ENCODE results near the gene PTPRU.
A peak's percentile ranks its signal among the peaks of the same experiment; 100 is the strongest.

PTPRU gene

DNA sequence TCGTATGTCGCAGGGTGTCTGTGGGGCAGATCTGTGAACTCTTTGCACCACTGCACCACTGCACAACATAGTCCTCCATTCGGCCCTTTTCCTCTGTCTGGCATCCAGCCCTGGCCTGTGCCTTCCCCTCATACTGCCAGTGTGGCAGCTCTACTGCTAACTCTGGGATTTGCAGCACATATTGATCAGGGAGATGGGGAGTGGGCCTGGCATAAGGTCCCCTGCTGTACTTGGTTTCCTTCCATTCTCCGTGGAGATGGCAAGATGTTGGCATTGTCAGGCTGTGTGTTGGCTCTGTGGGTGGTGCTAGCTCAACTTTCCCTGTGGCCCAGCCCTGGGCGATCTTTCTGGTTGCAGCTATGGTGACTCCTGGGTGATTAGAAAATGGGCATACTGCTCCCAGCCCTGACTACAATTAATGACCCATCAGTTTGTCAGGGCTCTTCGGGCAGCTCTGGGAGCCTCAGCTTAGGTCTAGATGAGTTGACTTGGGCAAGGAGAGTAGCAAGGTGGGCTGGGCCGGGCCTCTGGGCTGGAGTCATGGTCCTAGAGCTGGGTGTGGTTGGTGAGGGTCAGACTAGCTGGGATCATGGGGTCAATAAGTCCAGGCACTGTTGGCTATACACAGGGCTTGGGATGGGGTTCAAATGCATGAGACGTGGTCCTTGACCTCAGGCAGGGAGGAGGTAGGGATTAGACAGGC, 11.4 kb downstream of the PTPRU start:
- DNase-seq = no peak

DNA sequence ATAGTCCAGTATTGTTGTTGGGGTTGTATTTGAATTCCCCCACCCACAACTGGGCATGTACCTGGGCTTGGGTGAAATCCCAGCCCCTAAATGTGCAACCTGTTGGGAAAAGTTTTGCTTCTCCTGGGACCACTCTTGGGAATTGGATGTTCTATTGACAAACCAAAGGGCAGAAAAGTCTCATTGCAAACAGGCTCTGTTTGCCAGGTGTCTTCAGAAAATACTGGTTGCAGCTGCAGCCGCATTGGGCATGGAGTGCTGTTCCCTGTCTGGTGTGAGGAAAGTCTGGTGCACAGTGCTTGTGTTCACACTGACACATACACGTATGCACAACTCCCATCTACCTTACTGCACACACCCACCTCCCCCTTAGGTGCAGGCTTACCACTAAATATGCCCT, 12.1 kb downstream of the PTPRU start:
- no peak for DNase-seq

DNA sequence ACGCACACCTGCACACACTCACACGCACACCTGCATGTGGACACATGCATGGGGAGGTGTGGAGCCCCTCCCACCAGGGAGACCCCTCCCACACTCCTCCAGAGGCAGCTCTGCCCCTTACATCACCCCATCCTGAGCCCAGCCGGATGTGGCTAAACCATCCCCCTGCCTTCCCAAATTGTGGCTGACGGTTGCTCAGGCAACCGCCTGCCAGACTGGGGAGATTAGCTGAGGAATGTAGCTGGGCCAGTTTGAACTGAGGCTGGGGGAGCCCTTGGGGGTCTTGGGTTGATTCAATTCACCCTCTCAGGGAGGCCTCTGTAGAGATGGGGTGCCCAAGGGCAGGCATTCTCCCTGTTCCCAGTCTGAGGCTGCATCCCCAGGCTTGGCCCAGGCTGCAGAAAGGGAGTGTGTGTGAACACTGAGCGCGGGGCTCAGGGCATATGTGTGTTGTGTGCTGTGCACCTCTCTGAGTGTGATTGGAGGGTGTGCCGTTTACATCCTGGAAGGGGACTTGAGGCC, 12.9 kb downstream of the PTPRU start:
- no peak for DNase-seq

DNA sequence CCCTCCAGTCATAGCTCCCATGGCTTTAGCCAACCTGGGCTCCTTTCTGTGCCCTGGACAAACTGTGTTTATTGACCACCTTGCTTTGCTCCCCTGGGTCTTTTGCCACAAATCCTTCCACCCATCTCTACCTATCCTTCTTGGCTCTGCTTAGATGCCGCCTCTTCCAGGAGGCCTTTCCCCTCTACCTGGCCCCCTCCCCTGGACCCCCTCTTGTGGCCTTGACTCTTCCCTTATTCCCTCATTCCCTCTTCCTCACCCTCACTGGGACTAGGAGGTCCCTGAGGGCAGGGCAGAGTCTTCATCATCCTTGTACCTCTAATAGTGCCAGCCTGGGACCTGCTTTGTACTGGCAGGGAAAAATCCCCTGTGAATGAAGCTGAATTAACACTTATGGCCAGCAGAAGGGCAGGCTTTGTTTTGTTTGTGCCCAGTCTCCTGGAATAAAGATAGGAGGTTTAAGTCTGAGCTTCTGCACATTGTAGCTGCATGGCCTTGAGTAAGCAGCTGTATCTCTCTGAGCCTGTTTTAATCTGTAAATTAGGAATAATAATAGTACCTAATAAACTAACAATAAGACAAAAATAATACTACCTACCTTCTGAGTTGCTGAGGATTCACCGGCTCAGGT, 13.7 kb downstream of the PTPRU start:
- no peak for DNase-seq

DNA sequence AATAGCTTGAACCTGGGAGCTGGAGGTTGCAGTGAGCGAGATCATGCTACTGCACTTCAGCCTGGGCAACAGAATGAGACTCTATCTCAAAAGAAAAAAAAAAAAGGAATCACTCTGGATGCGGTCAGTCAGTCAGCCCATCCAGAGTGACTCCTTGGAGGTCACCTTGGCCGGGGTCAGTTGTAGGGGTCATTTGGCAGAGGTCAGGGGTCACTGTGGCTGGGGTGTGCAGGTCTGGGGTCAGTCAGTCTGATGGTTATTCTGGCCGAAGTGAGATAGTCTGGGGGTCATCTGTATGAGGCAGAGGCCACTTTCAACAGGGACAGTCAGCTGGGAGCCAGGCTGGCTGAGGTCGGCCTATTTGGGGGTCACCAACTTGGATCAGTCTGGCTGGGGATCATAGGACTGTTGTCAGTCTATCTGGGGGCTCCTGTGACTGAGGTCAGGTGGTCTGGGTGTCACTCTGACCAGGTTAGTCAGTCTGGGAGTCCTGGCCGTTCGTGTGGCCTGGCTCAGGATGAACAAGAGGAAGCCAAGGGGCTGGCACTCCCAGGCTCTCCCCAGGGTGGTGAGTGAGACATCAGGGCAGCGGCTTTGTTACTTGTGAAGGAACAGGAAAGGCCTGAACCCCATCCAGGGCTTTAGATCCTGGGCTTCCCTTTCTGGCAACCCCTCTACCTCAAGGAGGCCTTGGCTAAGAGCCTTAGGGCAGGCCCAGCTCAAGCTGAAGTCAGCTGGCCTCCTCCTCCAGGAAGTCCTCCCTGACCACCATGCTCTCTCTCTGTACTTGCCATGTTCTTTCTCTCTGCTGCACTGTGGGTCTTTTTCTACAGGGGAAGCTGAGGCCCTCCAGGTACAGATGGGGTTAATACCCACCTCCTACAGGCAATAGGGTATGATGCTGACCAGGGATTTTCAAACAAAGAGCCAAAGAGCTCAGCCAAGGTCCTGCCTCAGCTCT, 15.1 kb downstream of the PTPRU start:
- DNase-seq = no peak

DNA sequence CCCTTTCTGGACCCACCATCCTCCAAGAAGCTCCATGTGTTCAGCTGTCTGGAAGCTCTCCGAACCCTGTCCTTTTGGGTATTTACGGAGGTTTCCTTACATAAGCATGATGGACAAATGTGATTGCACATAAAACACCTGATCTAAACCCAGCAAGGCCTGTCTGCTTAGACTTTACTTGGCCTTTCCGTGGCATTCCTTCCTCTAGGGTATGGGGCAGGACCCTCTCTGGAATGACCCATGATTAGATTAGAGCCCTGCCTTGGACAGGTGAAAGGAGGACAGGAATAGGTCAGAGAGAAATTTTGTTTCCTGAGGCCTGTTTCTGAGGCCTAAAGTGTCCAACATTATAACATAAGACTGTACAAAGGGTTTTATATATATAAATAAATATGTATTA, 16.9 kb downstream of the PTPRU start:
- no peak for DNase-seq

DNA sequence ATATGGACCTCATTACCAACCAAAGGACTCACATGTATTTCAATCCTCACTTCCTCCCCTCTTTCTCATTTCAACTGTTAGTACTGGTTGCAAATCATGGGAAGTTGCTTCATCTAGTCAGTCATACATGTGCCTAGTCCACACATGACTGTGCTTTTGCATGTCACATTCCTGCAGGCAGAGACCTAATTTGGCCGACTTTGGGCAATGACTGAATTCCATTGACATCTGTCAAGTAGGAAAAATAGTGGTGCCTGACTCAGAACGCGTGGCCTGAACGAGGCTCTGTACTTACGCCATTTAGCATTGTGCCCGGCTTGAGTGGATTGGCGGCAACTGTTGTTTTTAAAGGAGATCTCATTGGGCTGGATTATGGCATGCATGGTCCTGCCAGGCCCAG, 18.0 kb downstream of the PTPRU start:
- no peak for DNase-seq

DNA sequence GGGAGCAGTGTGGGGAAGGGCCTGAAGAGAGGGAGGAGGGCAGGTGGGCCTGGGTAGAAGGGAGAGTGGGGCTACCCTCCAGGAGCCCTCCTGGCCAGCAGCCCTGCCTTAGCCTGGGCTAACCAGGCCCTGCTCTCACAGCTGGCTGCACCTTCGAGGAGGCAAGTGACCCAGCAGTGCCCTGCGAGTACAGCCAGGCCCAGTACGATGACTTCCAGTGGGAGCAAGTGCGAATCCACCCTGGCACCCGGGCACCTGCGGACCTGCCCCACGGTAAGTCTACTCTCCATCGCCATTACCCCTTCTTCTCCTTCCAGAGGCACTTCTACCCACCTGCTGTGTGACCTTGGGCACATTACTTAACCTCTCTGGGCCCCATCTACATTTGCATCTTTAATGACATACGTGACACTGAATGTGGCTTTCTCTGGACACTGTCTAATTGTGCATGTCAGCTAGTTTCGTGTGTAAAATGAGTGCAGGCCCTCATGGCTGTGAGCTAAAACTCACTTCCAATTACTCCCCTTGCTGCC, 18.9 kb downstream of the PTPRU start:
- no peak for DNase-seq

DNA sequence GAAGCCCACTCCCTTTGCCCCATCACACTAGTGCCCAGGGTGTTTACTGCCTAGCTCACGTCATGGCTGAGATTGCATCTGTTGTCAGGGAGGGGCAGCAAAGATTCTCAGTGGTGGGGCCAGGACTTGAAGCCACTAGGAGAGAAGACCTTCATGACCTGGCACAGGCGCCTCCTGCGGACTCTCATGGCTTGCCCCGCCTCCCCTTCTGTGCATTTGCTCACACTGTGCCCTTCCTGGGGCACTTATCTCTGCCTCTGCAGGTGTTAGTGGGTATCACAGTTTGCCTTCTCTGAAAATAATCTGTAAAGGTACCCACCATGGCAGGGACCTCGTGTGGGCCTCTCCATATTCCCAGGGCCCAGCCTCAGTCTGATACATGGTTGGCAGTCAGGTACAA, 20.1 kb downstream of the PTPRU start:
- DNase-seq = no peak

DNA sequence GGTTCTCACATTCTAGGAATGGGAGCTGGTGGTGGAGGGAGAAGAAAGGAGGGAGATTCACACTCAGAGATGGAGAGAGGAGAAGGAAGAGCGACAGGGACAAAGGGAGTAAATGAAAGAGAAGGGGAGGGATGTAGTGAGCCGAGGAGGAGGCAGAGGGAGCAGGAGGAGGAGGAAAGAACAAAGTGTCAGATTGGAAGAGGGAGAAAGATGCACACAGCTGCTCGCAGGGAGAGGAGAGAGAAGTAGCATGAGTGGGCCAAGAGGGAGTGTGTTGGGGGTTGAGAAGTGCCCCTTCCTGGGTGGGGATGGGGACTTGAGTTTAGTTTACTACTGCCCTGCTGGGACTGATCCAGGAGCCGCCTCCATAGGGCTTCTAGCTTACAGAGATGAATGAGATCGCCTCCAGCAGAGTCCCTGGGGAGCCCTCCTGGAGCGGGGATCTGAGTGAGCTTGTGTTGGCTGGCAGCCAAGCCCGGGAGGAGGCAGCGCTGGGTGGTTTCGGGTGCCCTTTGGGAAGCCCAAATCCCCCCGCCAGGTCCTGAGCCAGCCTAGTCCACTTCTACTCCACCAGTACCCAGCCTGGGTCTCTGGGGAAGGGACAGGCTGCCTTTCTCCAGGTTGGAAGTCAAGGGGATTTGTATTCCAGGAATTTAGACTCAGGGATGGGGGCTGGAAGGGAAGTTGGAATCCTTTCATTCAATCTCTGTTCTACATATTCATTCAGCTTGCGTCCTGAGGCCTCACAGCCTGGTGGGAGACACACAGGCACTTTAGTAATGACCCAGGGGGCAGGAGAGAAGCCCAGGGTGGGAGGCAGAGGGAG, 20.9 kb downstream of the PTPRU start:
- DNase-seq = no peak

DNA sequence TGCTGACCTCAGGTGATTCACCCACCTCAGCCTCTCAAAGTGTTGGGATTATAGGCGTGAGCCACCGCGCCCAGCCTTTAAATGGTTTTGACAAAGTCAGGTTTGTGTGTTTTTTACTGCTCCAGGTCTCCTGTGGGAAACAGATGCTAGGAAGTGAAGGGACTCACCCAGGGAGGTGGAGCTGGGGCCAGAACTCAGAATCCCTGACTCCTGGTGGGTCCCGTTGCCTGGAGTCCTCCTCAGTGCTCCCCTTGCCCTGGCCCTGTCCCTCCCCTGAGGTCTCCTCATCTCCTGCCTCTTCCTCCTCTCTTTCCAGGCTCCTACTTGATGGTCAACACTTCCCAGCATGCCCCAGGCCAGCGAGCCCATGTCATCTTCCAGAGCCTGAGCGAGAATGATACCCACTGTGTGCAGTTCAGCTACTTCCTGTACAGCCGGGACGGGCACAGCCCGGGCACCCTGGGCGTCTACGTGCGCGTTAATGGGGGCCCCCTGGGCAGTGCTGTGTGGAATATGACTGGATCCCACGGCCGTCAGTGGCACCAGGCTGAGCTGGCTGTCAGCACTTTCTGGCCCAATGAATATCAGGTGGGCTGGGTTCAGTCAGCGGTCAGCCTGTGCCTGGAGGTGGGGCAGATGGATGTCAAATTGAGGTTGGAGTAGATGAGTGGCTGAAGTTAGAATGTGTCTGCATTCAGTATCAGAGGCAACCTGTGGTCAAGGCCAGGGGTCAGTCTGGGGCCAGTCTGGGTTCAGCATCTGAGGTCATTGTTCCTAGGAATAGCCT, 22.1 kb downstream of the PTPRU start:
- no peak for DNase-seq

DNA sequence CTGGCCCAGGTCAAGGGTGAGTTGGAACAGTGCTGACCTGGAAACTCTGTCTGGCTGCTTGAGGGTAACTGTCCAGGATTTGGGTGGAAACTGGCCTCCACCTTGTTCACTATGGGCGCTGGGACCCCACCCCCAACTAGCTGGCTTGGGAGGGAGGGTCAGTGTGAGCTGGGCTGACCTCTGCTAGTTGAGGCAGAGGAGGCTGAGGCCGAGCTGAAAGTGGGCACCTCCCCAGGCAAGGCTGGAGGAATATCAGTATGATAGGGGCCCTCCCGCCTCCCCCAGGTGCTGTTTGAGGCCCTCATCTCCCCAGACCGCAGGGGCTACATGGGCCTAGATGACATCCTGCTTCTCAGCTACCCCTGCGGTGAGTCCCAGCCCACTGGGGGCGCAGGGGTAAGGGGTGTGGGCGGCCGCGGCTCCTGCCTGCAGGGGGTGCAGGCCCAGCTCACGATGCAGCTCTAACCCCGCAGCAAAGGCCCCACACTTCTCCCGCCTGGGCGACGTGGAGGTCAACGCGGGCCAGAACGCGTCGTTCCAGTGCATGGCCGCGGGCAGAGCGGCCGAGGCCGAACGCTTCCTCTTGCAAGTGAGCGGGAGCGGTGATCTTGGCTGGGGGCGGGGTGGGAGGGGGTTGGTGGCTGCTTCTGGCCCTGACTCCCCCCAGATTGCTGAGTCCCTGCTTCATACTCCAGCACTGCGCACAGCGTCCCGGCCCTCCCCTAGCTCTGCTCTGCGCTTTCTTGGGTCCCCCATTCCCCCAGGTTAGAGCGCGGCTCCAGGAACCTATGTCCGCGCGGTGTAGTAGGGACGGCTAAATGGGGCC, 22.9 kb downstream of the PTPRU start:
- no peak for DNase-seq

DNA sequence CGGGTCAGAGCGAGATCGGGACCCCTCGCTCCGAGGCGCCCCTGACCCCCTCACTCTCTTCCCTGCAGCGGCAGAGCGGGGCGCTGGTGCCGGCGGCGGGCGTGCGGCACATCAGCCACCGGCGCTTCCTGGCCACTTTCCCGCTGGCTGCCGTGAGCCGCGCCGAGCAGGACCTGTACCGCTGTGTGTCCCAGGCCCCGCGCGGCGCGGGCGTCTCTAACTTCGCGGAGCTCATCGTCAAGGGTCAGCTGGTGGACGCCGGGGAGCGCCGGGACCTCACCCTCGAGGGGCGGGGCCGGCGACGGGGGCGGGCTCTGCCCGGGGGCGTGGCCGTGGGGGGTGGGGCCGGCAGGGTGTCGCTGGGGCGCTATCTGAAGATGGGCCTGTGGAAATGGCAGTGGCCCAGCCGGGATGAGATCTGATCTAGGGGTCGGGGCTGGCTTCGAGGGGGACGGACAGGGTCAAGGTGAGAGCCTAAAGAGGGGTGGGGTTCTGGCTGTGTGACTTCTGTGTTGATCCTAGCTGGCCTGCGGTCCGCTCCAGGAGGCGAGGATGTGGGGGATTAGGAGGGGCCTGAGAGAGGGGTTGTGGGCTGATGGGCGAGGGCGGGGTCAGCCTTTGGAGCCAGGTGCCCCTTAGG, 23.6 kb downstream of the PTPRU start:
- DNase-seq = peak; percentile 34

DNA sequence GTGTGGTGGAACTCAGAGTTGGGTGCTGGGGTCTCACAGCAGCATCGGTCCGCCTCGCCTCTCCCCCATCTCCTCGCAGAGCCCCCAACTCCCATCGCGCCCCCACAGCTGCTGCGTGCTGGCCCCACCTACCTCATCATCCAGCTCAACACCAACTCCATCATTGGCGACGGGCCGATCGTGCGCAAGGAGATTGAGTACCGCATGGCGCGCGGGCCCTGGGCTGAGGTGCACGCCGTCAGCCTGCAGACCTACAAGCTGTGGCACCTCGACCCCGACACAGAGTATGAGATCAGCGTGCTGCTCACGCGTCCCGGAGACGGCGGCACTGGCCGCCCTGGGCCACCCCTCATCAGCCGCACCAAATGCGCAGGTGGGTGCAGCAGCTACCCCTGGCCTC, 24.2 kb downstream of the PTPRU start:
- no peak for DNase-seq

DNA sequence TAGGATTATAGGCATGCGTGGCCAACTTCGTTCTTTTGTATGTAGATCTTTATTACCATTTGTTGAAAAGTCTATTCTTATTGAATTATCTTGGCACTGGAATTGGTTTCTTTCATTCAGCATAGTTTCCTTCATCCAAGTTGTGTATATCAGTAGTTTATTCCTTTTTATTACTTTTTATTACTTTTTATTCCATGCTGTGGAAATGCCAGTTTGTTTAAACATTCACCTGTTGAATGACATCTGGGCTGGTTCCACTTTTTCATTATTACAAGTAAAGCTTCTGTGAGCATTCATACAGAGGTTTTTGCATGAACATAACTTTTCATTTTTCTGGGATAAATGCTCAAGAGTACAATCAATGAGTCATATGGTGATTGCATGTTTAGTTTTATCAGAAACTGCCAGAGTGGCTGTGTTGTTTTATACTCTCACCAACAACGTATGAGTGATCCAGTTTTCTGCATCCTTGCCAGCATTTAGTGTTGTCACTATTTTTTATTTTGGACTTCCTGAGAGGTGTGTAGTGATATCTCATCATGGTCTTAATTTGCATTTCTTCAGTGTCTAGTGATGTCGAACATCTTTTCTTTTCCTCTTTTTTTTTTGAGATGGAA, 28.6 kb downstream of the PTPRU start:
- DNase-seq = no peak

DNA sequence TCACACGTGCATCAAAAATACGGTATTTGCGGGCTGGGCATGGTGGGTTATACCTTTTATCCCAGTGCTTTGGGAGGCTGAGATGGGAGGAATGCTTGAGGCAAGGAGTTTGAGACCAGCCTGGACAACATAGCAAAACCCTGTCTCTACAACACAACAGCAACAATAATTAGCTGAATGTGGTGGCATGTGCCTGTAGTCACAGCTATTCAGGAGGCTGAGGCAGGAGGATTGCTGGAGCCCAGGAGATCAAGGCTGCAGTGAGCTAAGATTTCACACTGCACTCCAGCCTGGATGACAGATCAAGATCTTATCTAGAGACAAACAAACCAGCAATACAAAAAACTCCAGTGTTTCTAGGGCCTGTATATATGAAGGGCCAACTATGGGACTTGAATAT, 30.6 kb downstream of the PTPRU start:
- no peak for DNase-seq

DNA sequence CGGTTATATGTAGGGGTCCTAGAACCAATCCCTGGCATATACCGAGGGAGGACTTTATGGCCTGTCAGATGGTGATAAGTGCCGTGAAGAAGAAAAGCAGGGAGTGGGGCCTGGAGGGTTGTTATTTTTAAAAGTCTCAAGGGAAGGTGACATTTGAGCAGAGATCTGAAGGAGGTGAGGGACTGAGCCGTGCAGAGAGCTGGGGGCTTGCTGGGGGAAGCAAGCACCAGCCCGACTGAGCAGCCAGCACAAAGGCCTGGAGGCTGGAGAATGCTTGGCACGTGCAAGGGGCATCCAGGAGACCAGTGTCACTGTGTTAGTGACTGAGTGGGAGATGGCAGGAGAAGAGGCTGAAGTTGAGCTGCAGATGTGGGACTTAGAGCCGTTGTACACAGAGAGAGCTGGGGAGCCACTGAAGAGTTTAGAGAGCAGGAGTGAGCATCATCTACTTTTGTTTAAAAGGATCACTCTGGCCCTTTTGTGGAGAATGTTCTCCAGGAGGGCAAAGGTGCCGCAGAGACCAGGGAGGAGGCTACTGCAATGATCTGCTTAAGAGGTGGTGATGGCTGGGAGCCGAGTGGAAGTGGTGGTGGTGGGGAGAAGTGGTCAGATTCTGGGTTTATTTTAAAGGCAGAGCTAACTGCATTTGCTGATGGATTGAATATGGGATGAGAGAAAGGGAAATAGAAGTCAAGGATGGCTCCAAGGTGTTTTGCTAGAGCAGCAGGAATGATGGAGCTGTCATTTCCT, 31.2 kb downstream of the PTPRU start:
- DNase-seq = no peak

DNA sequence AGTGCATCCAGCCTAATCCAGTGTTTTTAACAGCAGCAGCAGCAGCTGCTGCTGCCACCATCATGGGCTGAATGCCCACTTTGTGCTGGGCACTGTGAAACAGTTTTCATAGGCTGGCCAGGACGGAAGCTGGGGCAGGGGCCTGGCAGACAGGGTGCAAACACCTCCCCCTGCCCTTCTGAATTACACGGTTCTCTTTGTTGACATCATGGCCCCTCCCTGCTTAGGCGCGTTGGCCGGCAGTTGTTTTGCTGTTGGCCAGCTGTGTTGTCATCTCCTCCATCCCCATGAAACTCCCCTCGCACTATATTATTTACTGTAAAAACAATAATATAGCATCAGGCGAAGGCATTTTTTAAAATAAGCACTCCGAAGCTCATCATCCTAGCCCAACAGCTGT, 33.1 kb downstream of the PTPRU start:
- no peak for DNase-seq

Measured in activated T-cell treated with anti-CD3 and anti-CD28 coated beads for 4 hours (primary cell).